Suprapubic skin (tissue), 4 donors: ENCODE data around the gene IGF2R.

Experiments
- POLR2A ChIP-seq, 2 donors: fragments of 450-650 bp; IDR thresholded peaks; one replicate each; pipeline ENCODE4 v1.6.1; 2017; ENCODE audit warnings: antibody characterized with exemption in 2 of 2, mild to moderate bottlenecking in 2 of 2, moderate library complexity in 2 of 2
- POLR2AphosphoS5 ChIP-seq, 3 donors: sonication (generic); formaldehyde crosslinking; IDR thresholded peaks; one replicate each; pipeline ENCODE4 v1.6.1; 2017; ENCODE audit warnings: antibody characterized with exemption in 3 of 3
- TF ChIP-seq, protein P1 (sequence below), 2 donors: fragments of 200-600 bp in 1 of 2; fragments of 450-650 bp in 1 of 2; sonication (generic) in 1 of 2; IDR thresholded peaks; one replicate each; pipeline ENCODE4 v1.5.1; 2016 to 2019; ENCODE audit warnings: antibody characterized with exemption in 2 of 2, mild to moderate bottlenecking in 1 of 2, moderate library complexity in 1 of 2

DNA sequence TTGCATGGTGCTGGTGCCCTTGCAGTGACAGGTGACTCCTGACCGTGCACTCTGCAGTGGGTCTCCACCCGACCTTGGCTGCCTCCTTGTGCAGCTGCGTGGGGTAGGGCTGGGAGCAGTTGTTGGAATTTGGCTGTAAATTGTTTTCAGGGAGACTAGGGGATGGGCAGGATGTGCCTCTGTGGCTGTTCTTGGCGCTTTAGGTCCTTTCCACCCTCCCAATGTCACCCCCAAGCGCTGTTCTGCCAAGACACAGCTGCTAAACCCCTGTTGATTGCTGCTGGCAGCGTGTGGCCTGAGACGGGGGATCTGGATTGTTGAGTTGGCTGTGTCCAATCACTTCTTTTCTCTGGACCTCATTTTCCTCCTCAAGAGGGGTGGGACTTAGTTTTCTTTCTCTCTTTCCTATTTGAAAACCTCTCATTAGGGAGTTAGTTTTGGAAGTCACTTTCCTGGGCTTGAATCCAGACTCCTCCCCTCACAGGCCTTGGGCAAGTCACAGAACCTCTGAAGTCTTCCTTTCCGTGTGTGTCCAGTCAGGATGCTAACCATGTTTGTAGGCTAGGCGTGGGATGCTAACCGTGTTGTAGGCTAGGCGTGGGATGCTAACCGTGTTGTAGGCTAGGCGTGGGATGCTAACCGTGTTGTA, 8.5 kb downstream of the IGF2R start:
- TF ChIP-seq POLR2AphosphoS5 (IDR thresholded peaks at IDR 0.05), result no peak
- TF ChIP-seq, protein P1, sequence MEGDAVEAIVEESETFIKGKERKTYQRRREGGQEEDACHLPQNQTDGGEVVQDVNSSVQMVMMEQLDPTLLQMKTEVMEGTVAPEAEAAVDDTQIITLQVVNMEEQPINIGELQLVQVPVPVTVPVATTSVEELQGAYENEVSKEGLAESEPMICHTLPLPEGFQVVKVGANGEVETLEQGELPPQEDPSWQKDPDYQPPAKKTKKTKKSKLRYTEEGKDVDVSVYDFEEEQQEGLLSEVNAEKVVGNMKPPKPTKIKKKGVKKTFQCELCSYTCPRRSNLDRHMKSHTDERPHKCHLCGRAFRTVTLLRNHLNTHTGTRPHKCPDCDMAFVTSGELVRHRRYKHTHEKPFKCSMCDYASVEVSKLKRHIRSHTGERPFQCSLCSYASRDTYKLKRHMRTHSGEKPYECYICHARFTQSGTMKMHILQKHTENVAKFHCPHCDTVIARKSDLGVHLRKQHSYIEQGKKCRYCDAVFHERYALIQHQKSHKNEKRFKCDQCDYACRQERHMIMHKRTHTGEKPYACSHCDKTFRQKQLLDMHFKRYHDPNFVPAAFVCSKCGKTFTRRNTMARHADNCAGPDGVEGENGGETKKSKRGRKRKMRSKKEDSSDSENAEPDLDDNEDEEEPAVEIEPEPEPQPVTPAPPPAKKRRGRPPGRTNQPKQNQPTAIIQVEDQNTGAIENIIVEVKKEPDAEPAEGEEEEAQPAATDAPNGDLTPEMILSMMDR (IDR thresholded peaks at IDR 0.05), result no peak
- TF ChIP-seq POLR2A (IDR thresholded peaks at IDR 0.05), result no peak
